HG03575 (cell line): Measurements from ENCODE around the gene F7.

Source experiments
- ATAC-seq: cut with Tn5 transposase; IDR thresholded peaks from one replicate; pipeline ENCODE4 v1.9.1; 2021; ENCODE audit not compliant: unreplicated experiment, insufficient number of reproducible peaks, low FRiP score; ENCODE audit errors: extremely low read depth

The F7 gene

GRCh38 chr13:113084094-113084942 is 21.3 kb upstream of the F7 start:
- ATAC-seq, result no peak

- ATAC-seq, result no peak
Measured at GRCh38 chr13:113084943-113085540, 20.5 kb upstream of the F7 start.

GRCh38 chr13:113086031-113086750 is 19.4 kb upstream of the F7 start:
- ATAC-seq, result no peak

DNA sequence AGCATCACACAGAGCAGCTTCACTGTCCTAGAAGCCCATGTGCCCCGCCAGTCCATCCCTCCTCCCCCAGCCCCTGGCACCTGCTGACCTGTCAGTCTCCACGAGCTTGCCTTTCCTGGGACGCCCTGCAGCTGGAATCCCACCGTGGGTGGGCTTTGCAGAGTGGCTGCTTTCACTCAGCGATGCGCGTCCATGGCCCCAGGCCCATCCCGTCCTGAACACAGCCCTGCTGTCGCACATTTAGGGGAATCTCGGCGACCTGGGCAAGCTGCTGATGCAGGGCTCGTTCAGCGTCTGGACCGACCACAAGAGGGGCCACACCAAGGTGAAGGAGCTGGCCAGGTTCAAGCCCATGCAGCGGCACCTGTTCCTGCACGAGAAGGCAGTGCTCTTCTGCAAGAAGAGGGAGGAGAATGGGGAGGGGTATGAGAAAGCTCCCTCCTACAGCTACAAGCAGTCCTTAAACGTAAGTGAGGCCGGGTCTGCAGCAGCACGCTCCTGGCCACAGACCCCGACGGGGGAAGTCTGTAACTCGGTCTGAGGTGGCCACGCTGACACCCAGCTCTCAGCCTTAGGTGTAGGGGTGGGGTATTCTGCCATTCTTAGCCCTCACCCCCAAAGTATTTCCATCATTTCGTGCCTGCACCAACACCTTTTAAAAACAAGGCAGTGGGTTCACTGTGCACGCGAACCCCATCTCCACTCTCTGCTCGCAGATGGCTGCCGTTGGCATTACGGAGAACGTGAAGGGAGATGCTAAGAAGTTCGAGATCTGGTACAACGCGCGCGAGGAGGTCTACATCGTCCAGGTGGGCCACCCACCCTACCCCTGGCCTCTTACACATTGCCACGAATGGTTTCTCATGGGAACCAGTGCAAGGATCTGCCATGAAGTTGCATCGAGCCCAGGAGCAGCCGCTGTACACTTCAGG is 18.3 kb upstream of the F7 start:
- no peak for ATAC-seq

DNA sequence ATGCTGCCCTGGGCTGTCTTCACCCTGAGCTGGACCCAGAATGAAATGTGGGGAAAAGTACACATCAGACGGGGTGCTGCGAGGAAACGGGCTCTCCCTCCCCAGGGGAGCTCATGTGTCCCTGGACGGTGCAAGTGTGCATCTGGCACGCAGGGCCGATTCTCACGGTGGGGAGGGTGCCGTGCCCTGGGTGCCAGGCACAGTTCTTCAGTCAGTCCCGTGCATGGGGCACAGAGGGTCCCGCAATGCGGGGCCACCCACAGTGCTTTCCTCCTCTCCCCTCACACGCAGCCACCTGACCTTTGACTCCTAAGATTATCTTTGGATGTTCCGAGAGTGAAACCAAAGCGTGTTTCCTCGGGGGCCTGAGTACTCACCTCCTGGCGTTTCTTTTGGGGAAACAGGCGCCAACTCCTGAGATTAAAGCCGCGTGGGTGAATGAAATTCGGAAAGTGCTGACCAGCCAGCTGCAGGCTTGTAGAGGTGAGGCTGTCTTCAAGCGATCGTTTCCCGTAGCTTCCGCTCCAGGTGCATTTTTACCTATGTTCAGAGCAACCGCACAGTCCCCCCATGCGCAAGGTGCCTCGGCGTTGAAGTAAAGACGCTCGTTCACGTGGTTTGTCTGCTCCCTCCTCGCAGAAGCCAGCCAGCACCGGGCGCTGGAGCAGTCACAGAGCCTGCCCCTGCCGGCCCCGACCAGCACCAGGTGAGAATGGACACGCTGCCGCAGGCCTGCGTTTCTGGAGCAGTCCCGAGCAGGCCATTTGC is 17.5 kb upstream of the F7 start:
- ATAC-seq, result no peak

GRCh38 chr13:113088691-113089020 is 16.9 kb upstream of the F7 start:
- no peak for ATAC-seq

- no peak for ATAC-seq
Measured at GRCh38 chr13:113089693-113090414, 15.7 kb upstream of the F7 start.

- no peak for ATAC-seq
Measured at GRCh38 chr13:113090415-113090770, 15.2 kb upstream of the F7 start.

DNA sequence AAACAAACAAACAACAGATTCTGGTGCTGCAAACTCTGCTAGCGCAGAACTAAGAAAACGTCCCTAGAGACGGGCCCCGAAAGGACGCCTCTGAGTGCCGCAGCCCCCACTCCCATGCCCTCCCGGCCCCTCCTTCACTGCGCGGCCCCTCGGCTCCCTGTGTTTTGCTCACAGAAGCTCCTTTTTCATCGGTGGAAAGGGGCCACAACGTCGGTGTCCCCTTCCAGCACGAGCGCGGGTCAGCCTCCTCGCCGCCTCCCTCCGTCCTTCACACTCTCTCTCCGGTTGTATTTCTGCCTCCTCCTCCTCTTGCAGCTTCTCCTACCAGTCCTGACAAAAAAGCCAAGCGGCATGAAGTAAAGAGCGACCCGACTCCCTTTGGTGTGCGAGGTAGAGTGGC is 14.8 kb upstream of the F7 start:
- no peak for ATAC-seq

GRCh38 chr13:113091211-113091771 is 14.3 kb upstream of the F7 start:
- ATAC-seq, result no peak

DNA sequence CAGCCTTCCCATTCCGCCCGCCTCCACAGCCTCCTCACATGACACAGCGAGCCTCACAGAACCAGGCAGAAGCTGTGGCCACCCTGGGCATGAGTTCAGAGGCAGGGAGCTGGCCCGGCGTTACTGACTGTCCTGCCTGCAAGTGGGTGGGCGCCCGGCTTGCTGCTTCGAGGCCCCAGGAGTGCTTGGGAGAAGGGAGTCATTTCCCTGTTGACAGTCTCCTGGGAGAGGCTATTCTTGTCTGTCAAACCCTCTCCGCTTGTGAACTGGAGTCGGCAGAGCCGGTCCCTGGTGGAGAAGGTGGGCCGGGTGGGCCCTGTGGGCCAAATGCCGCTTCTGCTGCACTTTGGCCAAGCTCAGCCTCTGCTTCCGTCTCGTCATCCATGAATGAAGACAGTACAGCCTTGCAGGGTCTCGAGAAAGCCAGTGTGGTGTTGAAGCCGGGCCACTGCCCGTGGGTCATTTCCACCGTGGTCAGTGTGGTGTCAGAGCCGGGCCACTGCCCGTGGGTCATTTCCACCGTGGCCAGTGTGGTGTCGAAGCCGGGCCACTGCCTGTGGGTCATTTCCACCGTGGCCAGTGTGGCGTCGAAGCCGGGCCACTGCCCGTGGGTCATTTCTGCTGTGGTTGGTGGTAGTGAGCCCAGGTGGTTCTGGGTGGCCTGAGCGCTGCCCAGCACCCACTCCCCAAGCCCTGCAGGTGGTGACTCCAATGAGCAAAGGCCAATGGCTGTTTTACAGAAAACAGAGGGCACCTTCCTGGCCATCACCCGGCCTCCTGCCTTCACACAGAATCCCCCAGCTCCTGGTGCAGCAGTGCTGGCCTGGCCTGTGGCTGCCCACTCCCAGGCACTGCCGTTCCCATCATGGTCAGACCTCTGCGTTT is 13.5 kb upstream of the F7 start:
- no peak for ATAC-seq

DNA sequence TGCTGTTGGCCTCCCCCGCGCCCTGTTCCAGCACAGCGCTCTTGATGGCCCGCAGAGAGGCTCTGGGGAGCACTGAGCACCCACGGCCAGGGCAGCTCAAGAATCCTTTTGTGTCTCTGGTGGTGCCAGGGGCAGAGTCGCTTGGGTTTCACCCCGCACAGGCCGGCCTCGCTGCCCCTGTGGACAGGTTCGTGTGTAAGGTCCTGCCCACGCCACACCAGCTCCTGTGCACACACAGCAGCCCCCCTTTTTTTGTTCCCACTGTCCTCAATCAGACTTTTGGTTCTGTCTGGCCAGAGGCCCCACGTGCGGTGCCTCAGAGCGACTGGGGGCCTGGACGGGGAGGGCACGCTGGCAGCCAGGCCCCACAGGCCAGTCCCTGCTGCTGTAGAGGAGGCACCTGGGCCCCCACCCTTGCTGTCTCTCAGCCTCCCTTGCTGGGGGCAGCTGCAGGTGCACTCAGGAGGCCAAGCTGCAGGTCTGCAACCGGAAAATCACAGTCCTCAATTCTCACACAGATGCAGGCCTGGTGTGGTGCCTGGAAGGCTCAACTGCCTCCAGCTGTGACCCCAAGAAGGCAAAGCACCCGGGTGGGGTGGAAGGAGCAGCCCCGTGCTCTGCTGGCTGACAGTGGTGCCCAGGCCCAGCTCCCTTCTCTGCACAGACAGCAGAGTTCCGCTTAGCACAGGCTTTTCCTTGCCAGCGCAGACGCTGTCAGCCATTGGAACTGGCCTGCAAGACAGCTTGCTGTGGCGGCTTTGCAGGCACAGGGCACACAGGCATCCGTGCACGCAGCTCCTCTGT is 12.6 kb upstream of the F7 start:
- no peak for ATAC-seq

DNA sequence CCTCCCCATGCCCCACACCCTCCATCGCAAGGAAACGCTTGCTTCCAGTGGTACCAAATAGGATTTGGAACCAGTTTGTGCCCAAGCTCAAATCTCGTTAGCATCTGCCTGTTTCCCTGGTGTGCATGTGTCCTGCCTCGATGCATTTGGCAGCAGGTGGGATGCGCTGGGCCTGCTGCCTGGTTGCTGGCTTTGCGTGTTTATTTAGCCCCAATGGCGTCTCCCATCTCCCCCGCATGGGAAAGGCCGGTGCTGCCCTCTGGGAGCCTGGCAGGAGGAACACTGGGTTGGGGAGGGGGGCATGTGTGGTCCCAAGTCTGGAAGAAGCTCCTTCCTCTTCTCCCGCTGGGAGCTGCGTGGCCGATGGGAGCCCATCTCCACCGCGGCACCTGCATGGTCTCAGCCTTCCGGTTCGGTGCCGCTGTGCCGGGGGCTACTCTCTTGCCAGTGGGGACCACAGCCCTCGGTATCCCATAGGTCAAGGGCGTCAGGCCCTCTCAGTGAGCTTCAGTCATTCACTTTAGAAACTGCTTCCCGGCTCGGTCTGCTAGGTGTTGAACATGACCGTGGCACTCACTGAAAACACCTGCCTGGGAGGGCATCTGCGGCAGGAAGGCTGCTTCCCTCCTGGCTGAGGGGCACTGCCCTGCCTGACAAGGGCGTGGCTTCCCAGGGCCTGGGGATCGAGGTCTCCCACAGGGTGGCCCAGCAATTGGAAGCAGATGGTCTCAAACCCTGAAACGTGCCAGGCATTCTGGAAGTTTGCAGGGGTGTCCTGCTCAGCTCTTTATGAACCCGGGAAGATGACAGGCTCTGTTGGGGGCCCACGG is 11.8 kb upstream of the F7 start:
- no peak for ATAC-seq

DNA sequence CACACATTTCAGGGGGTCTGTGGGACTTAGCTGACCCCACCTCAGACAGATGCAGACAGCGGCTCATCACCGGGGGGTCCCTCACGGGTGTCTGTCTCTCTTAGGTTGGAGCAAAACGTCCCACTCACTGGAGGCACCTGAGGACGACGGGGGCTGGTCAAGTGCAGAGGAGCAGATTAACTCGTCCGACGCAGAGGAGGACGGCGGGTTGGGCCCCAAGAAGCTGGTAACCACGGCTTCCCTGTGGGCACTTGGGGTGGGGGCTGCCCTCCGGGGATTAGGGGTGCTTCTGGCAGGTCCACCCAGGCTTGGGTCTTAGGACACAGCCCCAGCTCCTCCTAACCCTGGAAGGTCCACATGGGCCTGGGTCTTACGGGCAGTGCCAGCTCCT is 11.2 kb upstream of the F7 start:
- no peak for ATAC-seq
